ENCODE data around the gene ART3.

DNA sequence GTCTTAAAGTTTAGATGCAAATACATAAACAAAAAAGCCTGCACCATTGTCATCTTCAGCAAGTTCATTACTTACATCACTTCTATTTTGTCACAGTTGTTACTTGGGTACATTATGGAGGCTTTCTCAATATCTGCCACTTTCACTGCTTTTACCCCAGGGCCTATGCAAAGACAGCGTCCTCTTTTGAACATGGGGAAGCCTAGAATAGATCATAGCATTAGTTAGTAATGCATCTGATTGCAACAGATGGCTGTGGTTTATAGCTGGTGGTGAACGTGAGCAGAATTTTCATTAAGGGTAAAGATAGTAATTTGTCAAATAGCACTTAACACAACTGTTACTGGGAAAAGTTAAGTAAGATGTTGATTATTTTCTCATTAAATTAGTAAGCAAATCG lies 39.4 kb upstream of the ART3 start:
- TF ChIP-seq, protein P1, sequence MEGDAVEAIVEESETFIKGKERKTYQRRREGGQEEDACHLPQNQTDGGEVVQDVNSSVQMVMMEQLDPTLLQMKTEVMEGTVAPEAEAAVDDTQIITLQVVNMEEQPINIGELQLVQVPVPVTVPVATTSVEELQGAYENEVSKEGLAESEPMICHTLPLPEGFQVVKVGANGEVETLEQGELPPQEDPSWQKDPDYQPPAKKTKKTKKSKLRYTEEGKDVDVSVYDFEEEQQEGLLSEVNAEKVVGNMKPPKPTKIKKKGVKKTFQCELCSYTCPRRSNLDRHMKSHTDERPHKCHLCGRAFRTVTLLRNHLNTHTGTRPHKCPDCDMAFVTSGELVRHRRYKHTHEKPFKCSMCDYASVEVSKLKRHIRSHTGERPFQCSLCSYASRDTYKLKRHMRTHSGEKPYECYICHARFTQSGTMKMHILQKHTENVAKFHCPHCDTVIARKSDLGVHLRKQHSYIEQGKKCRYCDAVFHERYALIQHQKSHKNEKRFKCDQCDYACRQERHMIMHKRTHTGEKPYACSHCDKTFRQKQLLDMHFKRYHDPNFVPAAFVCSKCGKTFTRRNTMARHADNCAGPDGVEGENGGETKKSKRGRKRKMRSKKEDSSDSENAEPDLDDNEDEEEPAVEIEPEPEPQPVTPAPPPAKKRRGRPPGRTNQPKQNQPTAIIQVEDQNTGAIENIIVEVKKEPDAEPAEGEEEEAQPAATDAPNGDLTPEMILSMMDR (conservative IDR thresholded peaks at IDR 0.05; ENCODE audit: low read depth, low read length), result no peak
- no peak for TF ChIP-seq EZH2phosphoT487 (IDR thresholded peaks at IDR 0.05; ENCODE audit: borderline replicate concordance, low read length)
